Measurements from ENCODE around the gene SMPDL3A. TPM values are rescaled to one million over a fixed set of nuclear protein-coding genes. Genes with fewer than 3 reads are reported as not detected.

SMPDL3A gene
- total and polyA plus RNA-seq, 2 of the 8 experiments (the other 6 are each of a cell fraction or from before 2014, with no cell fraction given), result 3.5 to 3.9 TPM

- DNase-seq (ENCODE audit: low read depth in 1 of 2, low spot score in 2 of 2), result no peak
- H3K23ac ChIP-seq (ENCODE audit: insufficient read length), result no peak overlapping the region
- H4K20me1 ChIP-seq (replicated peaks in 1 of 2; ENCODE audit: control insufficient read depth in 1 of 2, insufficient read depth in 2 of 2, low read length in 2 of 2), result no peaks in the 10 kb centered on the region
- H3K56ac ChIP-seq (replicated peaks; ENCODE audit: insufficient read length, low read depth, low read length), result no peak overlapping the region
- H3K36me3 ChIP-seq (ENCODE audit: control insufficient read depth in 2 of 4, insufficient read depth in 4 of 4, low read length in 3 of 4), result no peaks in the 10 kb centered on the region
- no peaks in the 10 kb centered on the region for H3K79me1 ChIP-seq (ENCODE audit: low read depth, low read length)
- no peak overlapping the region for H3K4me2 ChIP-seq (ENCODE audit: insufficient read depth in 1 of 2, low read depth in 2 of 2, low read length in 2 of 2)
- no peaks in the 10 kb centered on the region for H3K4me1 ChIP-seq (replicated peaks in 1 of 4; ENCODE audit: control insufficient read depth in 3 of 4, insufficient read depth in 4 of 4, low read length in 3 of 4)
- no peak overlapping the region for H4K8ac ChIP-seq (ENCODE audit: extremely low read depth, insufficient read depth, low read length)
- no peak overlapping the region for H4K5ac ChIP-seq (ENCODE audit: insufficient read length, low read depth, low read length)
- no peak overlapping the region for H2BK5ac ChIP-seq (ENCODE audit: low read depth, low read length)
- H3K4ac ChIP-seq (replicated peaks; ENCODE audit: insufficient read length, low read depth, low read length), result no peak overlapping the region
- H3K4me3 ChIP-seq (ENCODE audit: extremely low read depth in 1 of 4, insufficient read depth in 2 of 4, low read depth in 3 of 4, low read length in 4 of 4), result no peak overlapping the region
- H3K27ac ChIP-seq (ENCODE audit: low read depth, low read length), result no peak overlapping the region
- ChIA-PET CTCF (ENCODE audit: partially characterized antibody) (interaction anchor here (0.7 kb wide), 2 partner anchors 227 to 356 kb away, joined by 3 read pairs; no protein-coding TSS in a partner anchor), POLR2A (ENCODE audit: partially characterized antibody) (no interaction called here)
- no peak overlapping the region for H2AFZ ChIP-seq (ENCODE audit: low read length)
- no peaks in the 10 kb centered on the region for H3K9me3 ChIP-seq (ENCODE audit: insufficient read depth in 2 of 2, low read depth in 1 of 2, low read length in 1 of 2)
- H3K23me2 ChIP-seq (ENCODE audit: low read depth, low read length), result no peaks in the 10 kb centered on the region
- H3K79me2 ChIP-seq (ENCODE audit: control insufficient read depth in 1 of 2, insufficient read depth in 2 of 2, low read length in 2 of 2), result no peaks in the 10 kb centered on the region
- no peak overlapping the region for H2BK12ac ChIP-seq (ENCODE audit: low read depth, low read length)
- H2BK120ac ChIP-seq (replicated peaks; ENCODE audit: low read depth, low read length), result no peak overlapping the region
- H3K27me3 ChIP-seq (replicated peaks in 1 of 4; ENCODE audit: control insufficient read depth in 3 of 4, extremely low read depth in 1 of 4, insufficient read depth in 3 of 4, low read length in 3 of 4), result no peaks in the 10 kb centered on the region
- no peak overlapping the region for H4K91ac ChIP-seq (replicated peaks; ENCODE audit: insufficient read length, low read length)
- no peak overlapping the region for H2BK20ac ChIP-seq (ENCODE audit: low read length)
- no peak overlapping the region for H2AK5ac ChIP-seq (ENCODE audit: low read depth, low read length)
- H3K14ac ChIP-seq (ENCODE audit: insufficient read length), result no peak overlapping the region
- no peak overlapping the region for H2BK15ac ChIP-seq (ENCODE audit: low read length)
- FAIRE-seq, result no peak
- TF ChIP-seq GTF2F1 (IDR thresholded peaks at IDR 0.05; ENCODE audit: borderline replicate concordance, low read depth, low read length) (no peak), ASH2L (IDR thresholded peaks at IDR 0.05; ENCODE audit: low read length) (no peak), POLR2A (IDR thresholded peaks at IDR 0.05; ENCODE audit: control extremely low read depth in 1 of 2, low read depth in 2 of 2, low read length in 2 of 2) (no peak), CHD2 (IDR thresholded peaks at IDR 0.05; ENCODE audit: low read length) (no peak), HDAC6 (IDR thresholded peaks at IDR 0.05; ENCODE audit: low read depth, low read length) (no peak), BACH1 (IDR thresholded peaks at IDR 0.05; ENCODE audit: low read length) (no peak), RFX5 (IDR thresholded peaks at IDR 0.05; ENCODE audit: borderline replicate concordance, low read depth, low read length) (no peak), GABPA (IDR thresholded peaks at IDR 0.05; ENCODE audit: borderline replicate concordance, insufficient read depth, low read length) (no peak), HDAC2 (IDR thresholded peaks at IDR 0.05; ENCODE audit: borderline replicate concordance in 1 of 2, low read depth in 2 of 2, low read length in 2 of 2) (no peak), RAD21 (IDR thresholded peaks at IDR 0.05 in 1 of 2, conservative IDR thresholded peaks at IDR 0.05 in 1 of 2; ENCODE audit: low read depth in 2 of 2, low read length in 2 of 2) (no peak), KDM5A (IDR thresholded peaks at IDR 0.05; ENCODE audit: low read length) (no peak), EGR1 (IDR thresholded peaks at IDR 0.05; ENCODE audit: borderline replicate concordance, low read depth, low read length) (no peak), RBBP5 (IDR thresholded peaks at IDR 0.05; ENCODE audit: borderline replicate concordance, low read depth, low read length) (no peak), KDM4A (IDR thresholded peaks at IDR 0.05; ENCODE audit: low read depth, low read length, severe bottlenecking) (no peak), SIRT6 (IDR thresholded peaks at IDR 0.05; ENCODE audit: low read length) (no peak), CTBP2 (IDR thresholded peaks at IDR 0.05; ENCODE audit: borderline replicate concordance, insufficient read depth, insufficient read length, low read length) (no peak)
- no peak overlapping the region for H3K18ac ChIP-seq (ENCODE audit: extremely low read depth, low read length)
- no peak overlapping the region for H3K9ac ChIP-seq (replicated peaks in 1 of 4; ENCODE audit: extremely low read depth in 1 of 4, low read depth in 3 of 4, low read length in 3 of 4)
Measured at GRCh38 chr6:122760330-122760729, 28.7 kb upstream of the SMPDL3A start.

Measured in H1 (cell line).